Measurements from ENCODE around the gene IQCB1. TPM values are rescaled to one million over a fixed set of nuclear protein-coding genes. Genes with fewer than 3 reads are reported as not detected.
"Not testable (repeated sequence)": the region's sequence is repeated elsewhere in the genome, so short reads cannot be mapped to it uniquely, and the experiment has no call there.

Gene IQCB1
- total and polyA plus RNA-seq, 8 donors: 9.0 to 18.3 (median 11.5) TPM

- FAIRE-seq (no peak), ATAC-seq (no peak), DNase-seq (no peak)
- peaks cover 0 to 25% (median 10%) of the 10 kb centered on the region in 3 donors for H3K36me3 ChIP-seq
- no peaks in the 10 kb centered on the region for H3K27me3 ChIP-seq
- WGBS, 2 donors: 95 to 97% methylated on average over 7 of the region's 7 CpGs
- no peak overlapping the region for H3K4me3 ChIP-seq
- no peak overlapping the region for H3K27ac ChIP-seq
- intact Hi-C loops (cut with DNase I): no loop called here
- no peak for TF ChIP-seq CTCF (IDR thresholded peaks at IDR 0.05)
- no peaks in the 10 kb centered on the region for H3K9me3 ChIP-seq
- H3K4me1 ChIP-seq: no peaks in the 10 kb centered on the region
Measured at GRCh38 chr3:121781611-121782010, 53.2 kb downstream of the IQCB1 start.

- WGBS, 2 donors: 94 to 100% methylated on average over 4 of the region's 4 CpGs
- H3K4me1 ChIP-seq; DNase-seq; intact Hi-C loops (cut with DNase I); FAIRE-seq; H3K4me3 ChIP-seq; H3K27me3 ChIP-seq; H3K9me3 ChIP-seq; ATAC-seq; H3K27ac ChIP-seq: not testable (repeated sequence)
- H3K36me3 ChIP-seq: peaks cover 0 to 46% (median 13%) of the 10 kb centered on the region in 3 donors
Measured at GRCh38 chr3:121775095-121775494, 59.8 kb downstream of the IQCB1 start.

GRCh38 chr3:121769246-121769645 lies 65.6 kb downstream of the IQCB1 start:
- intact Hi-C loops (cut with DNase I): no loop called here
- no peak overlapping the region for H3K4me3 ChIP-seq
- peak; percentile 9 for FAIRE-seq
- H3K36me3 ChIP-seq: peaks cover 0 to 32% (median 13%) of the 10 kb centered on the region in 3 donors
- DNase-seq: no peak
- no peaks in the 10 kb centered on the region for H3K4me1 ChIP-seq
- no peaks in the 10 kb centered on the region for H3K9me3 ChIP-seq
- no peak for ATAC-seq
- no peak for TF ChIP-seq CTCF (IDR thresholded peaks at IDR 0.05)
- no peaks in the 10 kb centered on the region for H3K27me3 ChIP-seq
- H3K27ac ChIP-seq: no peak overlapping the region
- 94 to 96% methylated on average over 1 of the region's 1 CpG for WGBS, 2 donors

- intact Hi-C loops (cut with DNase I): no loop called here
- H3K4me1 ChIP-seq: no peaks in the 10 kb centered on the region
- H3K27ac ChIP-seq: no peak overlapping the region
- 80 to 98% methylated on average over 2 of the region's 2 CpGs for WGBS, 2 donors
- H3K27me3 ChIP-seq: no peaks in the 10 kb centered on the region
- ATAC-seq: no peak
- no peak for FAIRE-seq
- no peak for TF ChIP-seq CTCF (IDR thresholded peaks at IDR 0.05)
- no peak for DNase-seq
- H3K36me3 ChIP-seq: peaks cover 0 to 32% (median 13%) of the 10 kb centered on the region in 3 donors
- no peaks in the 10 kb centered on the region for H3K9me3 ChIP-seq
- no peak overlapping the region for H3K4me3 ChIP-seq
Measured at GRCh38 chr3:121768452-121768851, 66.4 kb downstream of the IQCB1 start.

GRCh38 chr3:121759541-121760202 lies 75.2 kb downstream of the IQCB1 start:
- Histone ChIP-seq H3K36me3 (no peaks in the 10 kb centered on the region), H3K4me1 (no peaks in the 10 kb centered on the region), H3K27me3 (no peaks in the 10 kb centered on the region), H3K9me3 (no peaks in the 10 kb centered on the region), H3K27ac (no peak overlapping the region), H3K4me3 (no peak overlapping the region)
- ATAC-seq (no peak), FAIRE-seq (no peak), DNase-seq (no peak)
- 67 to 82% methylated on average over 3 of the region's 3 CpGs for WGBS, 2 donors
- intact Hi-C loops (cut with DNase I): no loop called here
- TF ChIP-seq CTCF (IDR thresholded peaks at IDR 0.05): no peak

Data from pancreas (tissue), 10 donors.